ENCODE results near the gene CELA1. TPM values are rescaled to one million over a fixed set of nuclear protein-coding genes. Genes with fewer than 3 reads are reported as not detected.

CELA1 gene
- total RNA-seq, 1 donor from 2014 or later, result not detected

GRCh38 chr12:51333536-51333935, 12.9 kb downstream of the CELA1 start:
- DNase-seq (no peak), ATAC-seq (no peak)
- no peaks in the 10 kb centered on the region for H3K36me3 ChIP-seq
- no peaks in the 10 kb centered on the region for H3K9me3 ChIP-seq
- no peak for TF ChIP-seq CTCF (IDR thresholded peaks at IDR 0.05)
- intact Hi-C loops (cut with DNase I), result no loop called here
- no peak overlapping the region for H3K27ac ChIP-seq
- H3K4me1 ChIP-seq, result peaks cover 11% of the 10 kb centered on the region
- H3K27me3 ChIP-seq (ENCODE audit: low read depth), result no peaks in the 10 kb centered on the region
- no peak overlapping the region for H3K4me3 ChIP-seq

GRCh38 chr12:51330186-51330585, 16.3 kb downstream of the CELA1 start:
- no peak for TF ChIP-seq CTCF (IDR thresholded peaks at IDR 0.05)
- Histone ChIP-seq H3K27me3 (ENCODE audit: low read depth) (no peaks in the 10 kb centered on the region), H3K36me3 (no peaks in the 10 kb centered on the region), H3K4me3 (no peak overlapping the region), H3K9me3 (no peaks in the 10 kb centered on the region), H3K27ac (no peak overlapping the region), H3K4me1 (peaks cover 38% of the 10 kb centered on the region)
- ATAC-seq, result no peak
- no peak for DNase-seq
- intact Hi-C loops (cut with DNase I), result no loop called here

DNA sequence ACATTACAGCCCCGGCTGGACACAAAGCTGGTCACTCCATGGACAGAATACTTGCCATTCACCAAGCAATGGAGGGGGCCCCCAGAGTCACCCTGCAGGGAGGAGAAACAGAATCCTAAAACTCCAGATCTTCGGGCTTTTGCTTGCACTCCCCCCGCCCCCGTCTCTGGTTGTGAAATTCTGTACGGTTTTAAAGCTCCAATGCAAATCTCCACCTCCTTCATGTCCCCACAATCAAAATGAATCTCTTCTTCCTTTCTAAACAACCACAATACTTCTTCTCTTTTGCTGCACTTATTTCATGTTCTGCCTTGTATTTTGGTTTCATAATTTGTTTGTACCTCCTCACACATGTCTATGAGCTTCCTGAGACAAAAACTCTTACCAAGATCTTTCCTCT, 16.7 kb downstream of the CELA1 start:
- Histone ChIP-seq H3K27me3 (ENCODE audit: low read depth) (no peaks in the 10 kb centered on the region), H3K36me3 (no peaks in the 10 kb centered on the region), H3K27ac (no peak overlapping the region), H3K4me1 (peaks cover 43% of the 10 kb centered on the region), H3K4me3 (no peak overlapping the region), H3K9me3 (no peaks in the 10 kb centered on the region)
- intact Hi-C loops (cut with DNase I), result no loop called here
- no peak for ATAC-seq
- no peak for DNase-seq
- TF ChIP-seq CTCF (IDR thresholded peaks at IDR 0.05), result no peak

DNA sequence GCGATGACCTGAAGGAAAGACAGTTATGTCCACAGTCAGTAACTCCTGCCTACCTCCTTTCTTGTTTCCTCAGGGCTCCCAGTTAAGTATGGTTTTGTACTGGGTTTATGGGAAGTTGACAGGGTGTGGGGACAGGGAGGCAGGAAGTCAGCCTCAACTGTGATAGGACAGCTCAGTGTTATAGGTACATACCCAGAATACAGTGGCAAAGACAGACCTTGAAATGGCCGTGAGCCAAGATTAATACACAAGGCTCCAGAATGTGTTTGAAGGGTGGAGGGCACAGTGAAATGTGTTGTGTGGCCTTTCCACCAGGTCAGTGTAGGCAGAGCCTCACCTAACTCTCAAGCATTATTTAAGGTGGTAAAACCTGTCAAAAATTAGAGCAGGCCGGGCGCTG, 17.9 kb downstream of the CELA1 start:
- Histone ChIP-seq H3K9me3 (no peaks in the 10 kb centered on the region), H3K4me1 (peaks cover 48% of the 10 kb centered on the region), H3K27me3 (ENCODE audit: low read depth) (no peaks in the 10 kb centered on the region), H3K27ac (no peak overlapping the region), H3K4me3 (no peak overlapping the region), H3K36me3 (no peaks in the 10 kb centered on the region)
- DNase-seq (no peak), ATAC-seq (no peak)
- intact Hi-C loops (cut with DNase I), result no loop called here
- TF ChIP-seq CTCF (IDR thresholded peaks at IDR 0.05), result no peak

DNA sequence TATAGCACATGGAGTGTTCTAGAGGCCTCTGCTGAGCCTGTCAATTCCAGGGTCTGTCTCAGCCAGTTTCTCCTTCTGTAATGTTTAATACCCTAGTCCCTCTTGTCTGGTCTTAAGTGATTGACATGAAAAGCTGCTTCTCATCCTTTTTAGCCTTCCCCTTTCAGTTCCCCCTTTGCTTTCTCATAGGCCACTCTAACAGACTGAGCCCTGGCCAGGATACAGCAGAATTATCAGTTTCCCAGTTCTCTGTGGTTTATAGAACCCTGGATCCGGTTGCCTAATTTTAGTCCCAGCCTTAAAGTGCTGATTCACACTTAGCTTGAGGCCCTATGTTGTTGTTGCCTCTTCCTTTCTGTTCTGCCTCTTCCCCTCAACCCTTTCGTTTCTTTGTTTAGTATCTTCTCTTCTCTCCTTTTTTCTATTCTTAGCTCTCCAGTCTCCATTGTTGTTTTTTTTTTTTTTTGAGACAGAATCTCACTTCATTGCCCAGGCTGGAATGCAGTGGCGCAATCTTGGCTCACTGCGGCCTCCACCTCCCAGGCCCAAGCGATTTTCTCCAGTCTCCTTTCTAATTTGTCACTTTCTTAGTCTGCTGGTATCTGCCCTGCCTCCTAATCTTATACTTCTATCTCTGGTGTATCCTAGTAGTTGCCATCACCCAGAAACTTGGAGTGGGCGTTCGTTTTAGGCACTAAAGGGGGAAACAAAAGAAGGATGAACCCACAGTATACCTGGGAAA, 19.6 kb downstream of the CELA1 start:
- DNase-seq (peak; percentile 68), ATAC-seq (peak; percentile 65 to 78)
- TF ChIP-seq CTCF (IDR thresholded peaks at IDR 0.05), result no peak
- H3K27me3 ChIP-seq (ENCODE audit: low read depth), result no peaks in the 10 kb centered on the region
- no peak overlapping the region for H3K4me3 ChIP-seq
- no peaks in the 10 kb centered on the region for H3K36me3 ChIP-seq
- H3K27ac ChIP-seq, result peak overlapping the region; percentile 66
- H3K9me3 ChIP-seq, result no peaks in the 10 kb centered on the region
- intact Hi-C loops (cut with DNase I), result no loop called here
- H3K4me1 ChIP-seq, result peaks cover 48% of the 10 kb centered on the region
